HG02759 (cell line): ENCODE results near the gene PDE10A.
"Not testable (repeated sequence)": the region's sequence is repeated elsewhere in the genome, so short reads cannot be mapped to it uniquely, and the experiment has no call there.

Source experiments
- ATAC-seq: cut with Tn5 transposase; IDR thresholded peaks from one replicate; pipeline ENCODE4 v1.9.1; 2021; ENCODE audit warnings: mild to moderate bottlenecking, moderate library complexity; ENCODE audit not compliant: unreplicated experiment

The PDE10A gene

DNA sequence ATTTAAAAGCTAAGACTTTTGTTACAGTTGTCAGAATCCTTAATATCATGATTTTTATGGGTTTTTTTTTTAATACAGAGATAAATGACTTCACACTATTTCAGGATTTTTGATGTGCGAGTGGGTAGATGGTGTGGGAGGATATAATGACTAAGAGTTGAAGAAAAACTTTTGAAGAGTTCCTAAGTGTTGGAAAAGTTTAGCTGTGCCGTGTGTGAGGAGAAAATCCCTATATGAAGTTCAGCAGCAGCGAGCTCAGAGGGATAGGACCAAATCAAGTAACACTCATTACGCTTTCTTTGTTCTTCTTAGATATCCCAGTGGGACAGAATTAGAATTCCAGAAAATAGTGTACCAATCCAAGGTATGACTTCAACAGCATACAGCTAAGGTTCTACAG lies 34.1 kb downstream of the PDE10A start:
- ATAC-seq, result no peak

DNA sequence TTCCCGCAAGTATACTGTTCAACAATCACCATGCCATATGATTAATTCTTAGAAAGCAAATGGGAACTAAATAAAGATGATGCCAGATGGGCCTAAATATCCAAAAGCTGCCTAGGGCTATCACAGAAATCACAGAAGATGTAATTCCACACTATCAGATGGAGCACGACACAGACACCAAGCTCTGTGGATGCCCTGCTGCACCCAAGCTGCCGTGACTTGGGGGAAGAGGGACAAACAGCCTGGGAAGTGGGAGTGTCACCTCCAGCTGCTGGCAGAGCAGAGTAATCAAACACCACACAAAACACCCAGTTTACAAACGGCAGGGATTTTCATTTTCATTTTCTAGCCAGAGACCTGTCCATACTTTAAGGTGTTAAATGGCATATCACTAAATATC lies 35.7 kb downstream of the PDE10A start:
- no peak for ATAC-seq

DNA sequence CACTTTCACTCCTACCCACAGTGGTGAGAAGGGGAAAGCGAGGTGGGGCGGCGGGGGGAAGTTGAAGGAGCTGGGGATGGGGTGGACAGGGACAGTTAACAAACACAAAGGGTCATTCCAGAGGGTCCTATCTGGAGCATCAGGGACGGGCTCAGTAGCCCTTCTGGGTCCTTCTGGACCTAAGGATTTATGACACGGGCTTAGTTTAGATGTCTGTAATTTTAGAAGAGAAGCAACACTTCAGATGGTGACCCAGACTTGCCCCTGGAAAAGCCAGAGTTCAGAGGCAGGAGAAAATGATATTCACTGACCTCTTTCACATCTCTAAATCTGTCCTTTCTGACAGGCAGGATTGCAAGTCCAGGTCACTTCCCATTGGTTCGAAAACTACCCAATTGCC lies 36.3 kb downstream of the PDE10A start:
- ATAC-seq, result no peak

DNA sequence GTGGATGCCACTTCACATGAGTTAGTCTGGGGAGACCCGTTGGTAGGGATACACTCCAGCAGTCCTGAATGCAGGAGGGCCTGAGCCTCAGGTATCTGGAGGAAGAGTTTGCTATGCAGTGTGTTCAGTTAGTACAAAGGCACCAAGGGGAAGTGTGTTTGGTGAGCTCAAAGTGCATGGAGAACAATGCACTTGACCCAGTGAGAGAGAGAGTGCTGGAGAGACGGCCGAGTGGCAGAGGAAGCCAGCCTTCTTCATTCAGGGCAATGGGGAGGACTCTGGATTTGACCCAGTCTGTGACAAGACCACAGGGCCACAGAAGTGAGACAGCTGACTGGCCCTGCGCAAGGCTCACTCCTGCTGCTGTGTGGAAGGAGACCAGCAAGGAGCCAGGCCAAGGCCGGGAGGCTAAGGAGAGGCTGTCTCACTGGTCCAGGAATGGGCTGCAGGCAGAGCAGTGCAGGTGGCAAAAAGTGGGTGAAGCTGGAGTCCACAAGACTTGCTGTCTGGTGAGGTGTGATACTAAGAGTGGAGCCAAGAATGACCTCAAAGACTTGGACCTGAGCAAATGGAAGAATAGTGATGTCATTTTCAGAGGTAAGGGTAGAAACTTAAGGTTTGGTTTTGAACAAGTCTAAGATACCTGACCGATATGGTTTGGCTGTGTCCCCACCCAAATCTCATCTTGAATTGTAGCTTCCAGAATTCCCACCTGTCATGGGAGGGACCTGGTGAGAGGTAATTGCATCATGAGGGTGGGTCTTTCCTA lies 38.0 kb downstream of the PDE10A start:
- no peak for ATAC-seq

DNA sequence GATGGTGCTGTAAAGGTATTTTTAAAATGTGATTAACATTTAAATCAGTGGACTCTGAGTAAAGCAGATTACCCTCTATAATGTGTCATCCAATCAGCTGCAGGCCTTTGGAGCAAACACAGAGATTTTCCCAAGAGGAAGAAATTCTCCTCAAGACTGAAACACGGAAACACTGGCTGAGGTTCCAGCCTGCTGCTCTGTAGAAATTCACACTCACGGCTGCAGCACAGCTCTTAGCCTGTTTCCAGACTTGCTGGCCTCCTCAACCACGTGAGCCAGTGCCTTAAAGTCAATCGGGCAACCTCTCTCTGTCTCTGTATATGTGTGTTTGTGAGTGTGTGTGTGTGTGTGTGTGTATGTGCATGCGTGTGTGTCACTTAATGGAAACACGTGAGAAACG lies 41.1 kb downstream of the PDE10A start:
- no peak for ATAC-seq

DNA sequence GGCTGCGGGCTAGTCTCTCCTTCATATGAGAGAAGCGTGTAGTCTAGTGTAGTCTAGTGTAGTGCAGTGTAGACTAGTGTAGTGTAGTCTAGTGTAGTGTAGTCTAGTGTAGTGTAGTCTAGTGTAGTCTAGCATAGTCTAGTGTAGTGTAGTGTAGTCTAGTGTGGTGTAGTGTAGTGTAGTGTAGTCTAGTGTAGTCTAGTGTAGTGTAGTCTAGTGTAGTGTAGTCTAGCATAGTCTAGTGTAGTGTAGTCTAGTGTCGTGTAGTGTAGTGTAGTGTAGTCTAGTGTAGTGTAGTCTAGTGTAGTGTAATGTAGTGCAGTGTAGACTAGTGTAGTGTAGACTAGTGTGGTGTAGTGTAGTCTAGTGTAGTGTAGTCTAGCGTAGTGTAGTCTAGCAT lies 44.1 kb downstream of the PDE10A start:
- not testable (repeated sequence) for ATAC-seq

DNA sequence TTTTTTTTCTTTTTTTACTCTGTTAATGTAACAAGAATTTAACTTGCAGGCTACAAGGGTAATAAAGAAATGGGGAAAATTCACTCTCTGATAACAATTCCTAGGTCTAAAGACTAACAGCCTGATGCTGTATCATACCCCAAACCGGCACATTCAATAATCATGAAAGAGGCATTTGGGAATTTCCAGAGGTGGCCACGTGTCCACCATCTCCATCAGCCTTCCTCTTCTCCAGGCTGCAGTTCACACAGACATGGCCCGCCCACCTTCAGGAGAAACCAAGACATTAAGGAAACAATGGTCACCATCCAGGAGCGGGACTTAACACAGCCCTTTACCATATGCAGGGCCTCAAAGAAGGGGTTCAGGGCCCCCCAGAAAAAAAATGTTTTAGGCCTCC lies 44.8 kb downstream of the PDE10A start:
- ATAC-seq, result no peak

DNA sequence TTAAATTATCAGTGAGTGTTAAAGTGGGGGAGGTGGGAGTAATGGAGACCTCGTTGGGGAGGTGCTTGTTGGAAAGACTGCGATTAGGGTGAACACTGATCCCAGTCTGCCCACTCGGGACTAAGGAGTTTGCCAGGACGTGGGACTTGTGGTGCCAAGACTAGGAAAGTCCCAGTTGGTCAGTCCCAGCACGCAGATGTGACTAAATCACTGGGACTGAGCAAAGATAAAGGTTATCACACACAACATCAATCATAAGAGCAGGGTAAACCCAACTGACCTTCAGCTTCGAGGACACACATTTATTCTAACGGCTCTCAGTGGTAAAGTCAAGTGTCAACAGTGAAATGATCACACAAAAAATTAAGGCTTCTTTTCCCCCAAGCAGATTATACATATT lies 45.5 kb downstream of the PDE10A start:
- no peak for ATAC-seq

DNA sequence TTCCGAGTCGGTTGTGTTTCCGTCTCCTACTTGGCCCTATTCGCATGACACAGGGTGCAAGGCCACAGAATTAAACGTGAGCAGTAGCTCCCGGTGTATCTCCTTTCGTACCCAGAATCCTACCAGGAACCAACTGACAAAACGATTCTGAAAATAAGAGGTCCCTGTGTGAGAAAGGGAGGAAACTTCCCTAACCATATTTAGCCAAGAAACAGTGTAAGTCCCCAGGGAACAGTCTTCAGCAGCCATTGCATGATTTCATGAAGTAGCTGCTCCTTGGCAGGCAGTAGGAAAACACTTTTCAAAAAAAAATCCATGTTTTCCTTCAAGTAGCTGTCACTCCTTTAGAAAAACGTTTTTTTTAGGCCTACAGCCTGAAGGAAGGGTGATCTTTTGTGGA lies 46.9 kb downstream of the PDE10A start:
- no peak for ATAC-seq

DNA sequence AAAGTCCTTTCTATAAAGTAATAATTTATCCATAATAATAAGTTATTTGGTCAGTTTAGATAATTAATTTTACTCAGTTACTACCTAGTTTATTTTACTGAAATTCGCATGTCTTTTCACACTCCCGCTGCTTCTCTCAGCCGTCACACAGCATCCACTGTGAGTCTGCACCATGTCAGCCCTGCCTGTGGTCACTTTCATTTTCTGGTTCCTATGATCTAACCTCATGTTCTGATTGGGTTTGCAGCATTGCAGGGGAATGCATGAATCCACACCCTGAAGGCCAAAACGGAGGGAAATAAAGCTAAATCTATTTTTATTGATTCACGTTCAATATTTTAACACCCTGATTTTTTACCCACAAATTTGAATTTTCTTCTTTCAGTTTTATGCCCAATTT lies 47.4 kb downstream of the PDE10A start:
- ATAC-seq, result no peak

DNA sequence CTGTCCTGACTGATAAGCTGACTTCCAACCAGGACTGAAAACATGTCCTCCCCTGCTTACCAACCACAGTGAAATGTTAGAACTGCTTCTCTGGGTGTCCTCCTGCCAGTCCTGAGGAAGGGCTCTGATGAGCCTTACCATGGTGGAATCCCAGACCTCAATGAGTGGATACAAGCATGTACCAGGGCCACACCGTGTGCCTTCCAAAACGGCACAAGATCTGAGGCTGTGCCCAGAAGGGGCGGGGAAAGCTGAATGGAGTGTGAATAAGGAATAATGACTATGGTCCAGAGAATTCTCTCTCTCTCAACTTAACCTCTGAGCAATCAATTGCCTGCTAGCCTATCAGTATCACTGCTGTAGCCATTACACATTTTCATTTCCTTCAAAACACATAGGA lies 51.7 kb downstream of the PDE10A start:
- ATAC-seq, result no peak

DNA sequence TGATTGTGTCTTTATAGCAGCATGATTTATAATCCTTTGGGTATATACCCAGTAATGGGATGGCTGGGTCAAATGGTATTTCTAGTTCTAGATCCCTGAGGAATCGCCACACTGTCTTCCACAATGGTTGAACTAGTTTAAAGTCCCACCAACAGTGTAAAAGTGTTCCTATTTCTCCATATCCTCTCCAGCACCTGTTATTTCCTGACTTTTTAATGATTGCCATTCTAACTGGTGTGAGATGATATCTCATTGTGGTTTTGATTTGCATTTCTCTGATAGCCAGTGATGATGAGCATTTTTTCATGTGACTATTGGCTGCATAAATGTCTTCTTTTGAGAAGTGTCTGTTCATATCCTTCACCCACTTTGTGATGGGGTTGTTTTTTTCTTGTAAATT lies 54.5 kb downstream of the PDE10A start:
- ATAC-seq, result not testable (repeated sequence)

DNA sequence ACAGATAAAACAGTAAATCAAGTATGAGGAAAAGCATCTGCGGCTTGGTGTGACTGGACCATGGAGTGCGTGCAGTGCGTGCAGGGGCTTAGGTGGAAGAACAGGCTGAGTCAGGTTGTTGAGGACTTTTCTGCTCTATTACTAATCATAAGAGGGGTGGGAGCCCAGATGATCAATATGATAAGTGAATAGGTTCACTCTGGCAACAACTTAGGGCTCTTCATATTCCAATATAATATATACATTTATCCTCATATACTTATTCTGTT lies 56.4 kb downstream of the PDE10A start:
- ATAC-seq, result no peak

DNA sequence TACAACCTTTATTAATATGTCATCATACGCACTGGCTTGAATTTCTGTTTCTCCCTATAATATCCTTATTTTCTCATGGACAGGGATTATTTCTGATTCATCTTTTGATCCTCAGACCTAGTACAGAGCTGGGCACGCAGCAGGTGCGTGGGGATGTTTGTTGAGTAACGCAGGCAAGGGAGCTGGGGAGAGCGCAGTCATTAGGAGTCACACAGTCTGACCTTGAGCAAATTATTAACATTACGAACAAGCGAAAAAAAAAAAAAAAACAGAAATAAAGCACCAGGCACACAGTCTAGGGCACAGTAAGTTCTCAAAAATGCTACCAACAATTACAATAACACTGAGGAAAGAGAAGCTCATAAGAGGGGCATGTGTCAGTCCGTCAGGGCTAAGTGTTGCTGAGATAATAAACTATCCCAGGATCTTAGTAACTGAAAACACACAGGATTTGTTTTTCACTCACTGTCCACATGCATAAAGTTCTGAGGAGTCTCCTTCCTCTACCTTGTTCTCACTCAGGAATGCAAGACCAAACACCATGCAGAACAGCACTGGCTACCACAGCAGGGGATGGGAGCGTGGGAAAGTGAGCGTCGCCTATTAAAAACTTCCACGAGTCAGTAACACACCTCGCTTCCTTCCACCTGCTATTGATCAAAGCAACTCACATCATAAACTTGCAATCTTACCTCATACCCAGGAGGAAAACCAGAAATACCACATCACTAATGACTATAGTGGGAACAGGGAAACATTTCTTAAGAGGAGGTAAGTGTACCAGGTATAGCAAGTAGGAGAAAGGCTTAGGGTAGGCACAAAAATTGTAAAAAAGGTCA lies 56.9 kb downstream of the PDE10A start:
- no peak for ATAC-seq

DNA sequence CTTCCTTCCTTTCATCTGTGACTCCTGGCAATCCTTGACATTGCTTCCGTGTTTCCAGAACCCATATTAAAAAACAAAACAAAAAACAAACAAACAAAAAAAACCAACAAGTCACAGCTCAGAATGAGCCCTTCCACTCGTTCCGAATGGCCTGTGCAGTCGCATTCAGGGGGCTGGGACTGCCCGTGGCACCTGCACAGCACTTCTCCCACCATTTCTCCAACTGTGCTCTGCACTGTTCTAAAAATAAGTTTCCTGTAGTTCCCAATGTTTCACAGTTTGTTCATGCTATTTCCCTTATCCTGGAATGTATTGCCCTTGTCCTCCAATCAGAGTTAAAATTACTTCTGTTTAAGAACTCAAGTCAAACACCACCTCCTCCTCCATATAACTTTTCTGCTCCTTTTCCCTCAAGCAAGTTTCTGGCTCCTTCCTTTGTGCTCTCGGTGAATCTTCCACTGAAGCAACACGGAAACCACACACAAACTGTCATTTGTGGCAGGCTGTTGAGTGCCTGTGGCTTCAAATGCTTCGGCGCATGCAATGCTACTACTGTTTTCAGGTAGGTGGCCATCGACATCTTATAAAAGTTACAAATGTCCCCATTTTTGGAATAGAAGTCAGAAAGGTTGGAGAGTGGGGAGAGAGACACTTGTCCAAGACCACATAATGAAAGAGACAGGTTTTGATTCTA lies 57.7 kb downstream of the PDE10A start:
- ATAC-seq, result no peak

DNA sequence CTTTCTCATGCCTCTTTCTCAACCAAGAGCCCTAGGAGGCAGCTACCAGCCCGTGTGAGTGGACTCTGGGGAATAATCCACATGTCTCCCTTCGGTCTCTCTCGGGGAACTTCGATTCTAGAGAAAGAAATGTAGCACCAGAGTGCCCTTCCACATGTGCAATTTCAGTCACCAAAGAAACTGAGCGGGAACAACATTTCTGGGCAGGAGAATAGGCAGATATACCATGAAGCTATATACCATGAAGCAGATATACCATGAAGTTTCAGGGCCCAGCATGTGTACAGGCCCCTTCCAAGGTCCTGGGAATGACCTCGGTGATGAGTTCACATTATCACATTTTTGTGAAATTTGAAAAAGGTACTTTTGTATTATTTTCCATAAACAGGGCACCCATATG lies 60.8 kb downstream of the PDE10A start:
- no peak for ATAC-seq

DNA sequence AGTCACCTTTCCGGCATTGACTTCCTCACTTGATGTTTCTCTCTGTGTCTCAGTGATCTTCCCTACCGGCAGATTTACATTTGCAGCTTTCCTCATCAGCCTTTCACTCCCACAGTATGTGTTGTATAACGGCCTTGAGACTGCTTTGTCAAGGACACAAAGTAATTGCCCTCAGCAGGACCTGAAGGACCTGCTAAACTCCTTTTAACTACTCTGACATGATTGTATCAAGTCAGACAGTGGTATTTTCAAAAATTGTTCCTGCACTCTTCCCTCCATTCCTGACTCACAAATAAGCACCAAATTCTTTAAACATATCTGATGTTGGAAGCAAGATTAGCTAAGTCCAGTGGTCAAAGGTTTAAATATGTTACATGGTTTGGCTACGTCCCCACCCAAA lies 62.4 kb downstream of the PDE10A start:
- no peak for ATAC-seq

DNA sequence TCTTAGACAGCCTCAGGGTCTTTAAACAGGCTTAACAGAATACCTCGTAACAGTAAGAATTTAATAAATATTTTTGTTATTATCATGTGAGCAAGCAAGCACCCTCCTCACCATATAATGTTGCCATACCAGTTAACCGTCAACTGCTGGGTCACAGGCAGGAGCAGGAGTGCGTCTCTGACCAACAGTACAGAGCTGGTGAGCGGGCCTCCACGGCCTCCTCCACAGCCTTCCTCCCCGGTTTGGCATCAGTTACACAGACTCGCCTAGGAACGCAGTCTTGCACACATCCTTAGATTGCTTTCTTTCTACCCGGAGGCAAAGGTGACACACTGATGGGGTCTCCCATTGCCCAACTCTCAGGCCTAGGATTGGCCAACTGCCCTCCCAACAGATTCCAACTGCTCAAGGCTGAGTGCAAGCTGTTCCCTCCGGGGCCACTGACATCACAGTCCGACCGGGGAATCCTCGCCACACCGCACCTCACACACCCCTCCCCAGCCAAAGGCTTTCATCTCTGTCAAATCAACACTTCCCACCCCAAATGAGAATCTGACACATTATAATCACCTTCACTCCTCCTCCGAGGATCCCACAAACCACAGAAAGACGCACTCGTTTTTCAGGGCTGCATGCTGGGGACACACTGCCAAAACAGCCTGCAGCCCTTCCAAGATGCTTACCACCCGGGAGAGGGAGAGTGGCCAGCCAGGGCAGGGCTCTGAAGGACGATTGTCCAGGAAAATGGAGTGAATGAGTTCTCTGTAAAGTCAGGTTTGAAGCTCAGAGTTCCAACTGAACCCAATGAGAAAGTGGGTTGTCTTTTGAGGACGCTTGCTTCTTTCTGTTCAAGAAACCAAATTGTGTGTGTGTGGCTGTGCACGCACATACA lies 63.2 kb downstream of the PDE10A start:
- ATAC-seq, result no peak

DNA sequence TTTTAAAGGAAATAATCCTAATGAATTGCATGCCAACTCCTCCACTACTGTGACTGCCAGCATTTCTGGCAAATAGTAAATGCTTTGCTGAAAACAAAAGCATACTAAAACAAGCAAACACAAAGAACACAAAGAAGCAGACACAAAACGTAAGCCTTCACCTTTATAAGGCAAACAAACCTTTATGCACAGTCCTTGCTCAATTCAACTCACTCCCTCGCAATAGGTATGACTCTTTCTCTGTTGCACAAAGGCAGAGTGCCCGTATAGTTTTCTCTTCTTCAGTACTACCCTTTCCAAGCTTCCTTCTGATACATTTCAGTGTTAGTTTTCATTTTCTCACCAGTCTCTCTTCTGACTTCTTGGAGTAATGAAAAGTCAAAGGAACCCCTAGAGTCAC lies 63.9 kb downstream of the PDE10A start:
- no peak for ATAC-seq

DNA sequence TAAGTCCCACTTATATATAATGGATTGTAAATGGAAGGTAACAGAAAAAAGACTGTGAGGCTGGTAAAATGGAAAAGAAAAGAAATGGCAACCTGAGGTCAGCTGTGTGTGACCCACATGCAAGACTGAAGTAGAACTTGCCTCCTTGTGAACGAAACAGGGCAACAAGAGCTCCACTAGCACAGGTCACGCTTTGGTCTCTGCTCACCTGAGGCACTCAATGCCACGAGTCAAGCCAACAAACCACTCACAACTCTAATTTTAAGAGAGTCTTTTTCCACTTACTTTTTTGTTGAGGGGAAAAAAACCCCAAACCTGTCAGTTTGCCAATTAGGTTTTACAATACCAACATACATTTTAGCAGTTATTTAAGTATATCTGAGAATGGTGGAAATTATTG lies 65.2 kb downstream of the PDE10A start:
- ATAC-seq, result no peak
